GM12875 (cell line): Measurements from ENCODE around the gene OSBPL5.

ENCODE experiments used
- H3K4me3 ChIP-seq: one replicate; pipeline ENCODE4 v1.5.1; 2011; ENCODE audit warnings: low read depth, low read length, control low read depth
- TF ChIP-seq, protein P1 (sequence below): IDR thresholded peaks from 2 replicates; pipeline ENCODE4 v1.5.1; 2011; ENCODE audit warnings: low read depth, mild to moderate bottlenecking, control low read depth, inconsistent platforms, low read length, moderate library complexity, borderline replicate concordance; ENCODE audit not compliant: insufficient read depth

OSBPL5 gene

GRCh38 chr11:3184732-3185347 is 19.7 kb upstream of the OSBPL5 start:
- H3K4me3 ChIP-seq: no peak overlapping the region
- TF ChIP-seq, protein P1, sequence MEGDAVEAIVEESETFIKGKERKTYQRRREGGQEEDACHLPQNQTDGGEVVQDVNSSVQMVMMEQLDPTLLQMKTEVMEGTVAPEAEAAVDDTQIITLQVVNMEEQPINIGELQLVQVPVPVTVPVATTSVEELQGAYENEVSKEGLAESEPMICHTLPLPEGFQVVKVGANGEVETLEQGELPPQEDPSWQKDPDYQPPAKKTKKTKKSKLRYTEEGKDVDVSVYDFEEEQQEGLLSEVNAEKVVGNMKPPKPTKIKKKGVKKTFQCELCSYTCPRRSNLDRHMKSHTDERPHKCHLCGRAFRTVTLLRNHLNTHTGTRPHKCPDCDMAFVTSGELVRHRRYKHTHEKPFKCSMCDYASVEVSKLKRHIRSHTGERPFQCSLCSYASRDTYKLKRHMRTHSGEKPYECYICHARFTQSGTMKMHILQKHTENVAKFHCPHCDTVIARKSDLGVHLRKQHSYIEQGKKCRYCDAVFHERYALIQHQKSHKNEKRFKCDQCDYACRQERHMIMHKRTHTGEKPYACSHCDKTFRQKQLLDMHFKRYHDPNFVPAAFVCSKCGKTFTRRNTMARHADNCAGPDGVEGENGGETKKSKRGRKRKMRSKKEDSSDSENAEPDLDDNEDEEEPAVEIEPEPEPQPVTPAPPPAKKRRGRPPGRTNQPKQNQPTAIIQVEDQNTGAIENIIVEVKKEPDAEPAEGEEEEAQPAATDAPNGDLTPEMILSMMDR: no peak

- TF ChIP-seq, protein P1: no peak
- H3K4me3 ChIP-seq: no peak overlapping the region
These were observed 18.4 kb upstream of the OSBPL5 start for GRCh38 chr11:3183523-3183922.

DNA sequence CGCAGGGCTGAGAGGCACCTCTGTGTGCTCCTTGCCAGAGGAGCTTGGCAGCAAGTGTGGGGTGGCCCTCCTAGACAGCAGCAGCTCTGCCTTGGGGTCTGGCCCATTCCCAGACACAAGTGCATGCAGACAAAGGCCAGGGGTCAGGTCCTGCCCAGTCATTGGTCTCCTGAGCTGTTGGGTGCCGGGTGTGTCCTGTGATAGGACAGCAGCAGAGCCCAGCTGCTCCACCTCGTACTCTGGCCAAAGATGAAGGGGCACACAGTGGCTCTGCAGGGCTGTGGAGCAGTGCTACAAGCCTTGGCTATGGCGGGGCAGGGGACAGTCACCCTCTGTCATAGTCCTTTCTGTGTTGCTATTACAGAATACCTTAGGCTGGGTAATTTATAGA is 17.3 kb upstream of the OSBPL5 start:
- no peak overlapping the region for H3K4me3 ChIP-seq
- TF ChIP-seq, protein P1: no peak

DNA sequence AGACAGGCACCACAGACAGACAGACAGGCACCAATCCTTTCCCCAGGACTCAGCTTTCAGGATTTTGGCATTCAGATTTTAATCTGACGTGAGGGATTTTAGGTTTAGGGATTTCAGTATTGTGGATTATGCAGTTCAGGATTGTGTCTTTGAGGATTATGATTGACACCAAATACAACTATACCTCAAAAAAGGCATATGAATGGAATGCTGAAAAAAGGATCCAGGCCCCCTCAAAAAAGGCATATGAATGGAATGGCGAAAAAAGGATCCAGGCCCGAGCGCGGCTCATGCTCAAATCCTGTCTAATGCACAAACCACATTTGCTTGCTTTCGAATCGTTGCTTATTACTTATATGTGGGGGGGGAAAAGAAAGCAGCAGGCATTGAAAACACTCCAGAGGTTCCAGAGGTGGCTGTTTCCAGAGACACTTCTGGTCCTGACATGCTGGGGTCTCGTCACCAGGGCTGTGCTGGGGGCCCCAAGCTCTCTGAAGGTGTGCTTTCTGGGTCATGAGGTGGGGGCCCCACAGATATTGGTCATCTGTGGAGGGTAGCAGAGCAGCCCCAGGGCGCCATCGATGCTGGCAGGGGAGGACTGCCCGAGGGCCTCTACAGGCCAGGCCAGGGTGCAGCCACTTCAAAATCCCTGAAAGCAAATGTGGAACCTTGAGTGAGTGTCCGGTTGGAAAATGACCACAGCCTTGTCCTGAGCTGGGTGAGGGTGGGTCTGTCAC is 16.8 kb upstream of the OSBPL5 start:
- no peak overlapping the region for H3K4me3 ChIP-seq
- TF ChIP-seq, protein P1: no peak

- H3K4me3 ChIP-seq: no peak overlapping the region
- TF ChIP-seq, protein P1: no peak
These were observed 15.8 kb upstream of the OSBPL5 start for GRCh38 chr11:3180869-3181268.

DNA sequence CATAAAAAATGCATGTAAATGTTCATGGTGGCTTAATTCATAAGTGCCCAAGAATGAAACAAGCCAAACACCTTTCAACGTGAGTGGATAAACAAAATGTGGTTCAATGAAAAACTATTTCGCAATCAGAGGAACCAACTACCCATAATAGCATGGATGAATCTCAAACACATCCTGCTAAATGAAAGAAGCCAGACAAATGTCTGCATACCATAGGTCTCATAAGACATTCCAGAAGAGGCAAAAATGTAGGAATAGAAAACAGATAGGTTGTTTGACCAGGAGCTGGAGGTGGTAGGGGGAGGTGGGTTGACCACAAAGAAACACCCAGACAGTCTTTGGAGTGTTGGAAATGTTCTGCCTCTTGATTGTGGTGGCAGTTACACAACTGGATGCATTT is 13.2 kb upstream of the OSBPL5 start:
- TF ChIP-seq, protein P1: no peak
- no peak overlapping the region for H3K4me3 ChIP-seq

GRCh38 chr11:3177931-3178330 is 12.8 kb upstream of the OSBPL5 start:
- TF ChIP-seq, protein P1: no peak
- no peak overlapping the region for H3K4me3 ChIP-seq
